HG02885 (cell line): ENCODE results near the gene KLHL3.
"Not testable (repeated sequence)": the region's sequence is repeated elsewhere in the genome, so short reads cannot be mapped to it uniquely, and the experiment has no call there.

Experiments
- ATAC-seq: cut with Tn5 transposase; IDR thresholded peaks from one replicate; pipeline ENCODE4 v1.9.1; 2021; ENCODE audit warnings: mild to moderate bottlenecking; ENCODE audit not compliant: unreplicated experiment, poor library complexity

The KLHL3 gene

GRCh38 chr5:137735555-137736284 is at the start of gene KLHL3:
Gene KLHL3 (minus strand): TSS chr5:137736089. CDS start chr5:137735646, 443 bp downstream.
- ATAC-seq = peak; percentile 54

- no peak for ATAC-seq
Measured at GRCh38 chr5:137782984-137783536, 47.2 kb upstream of the KLHL3 start.

GRCh38 chr5:137782055-137782454 is 46.2 kb upstream of the KLHL3 start:
- no peak for ATAC-seq

GRCh38 chr5:137778772-137779564 is 43.1 kb upstream of the KLHL3 start:
- ATAC-seq = no peak

- ATAC-seq = not testable (repeated sequence)
Measured at GRCh38 chr5:137767937-137768336, 32.0 kb upstream of the KLHL3 start.

GRCh38 chr5:137761566-137761965 is 25.7 kb upstream of the KLHL3 start:
- ATAC-seq = no peak

- ATAC-seq = no peak
Measured at GRCh38 chr5:137760719-137761516, 25.0 kb upstream of the KLHL3 start.

GRCh38 chr5:137760294-137760693 is 24.4 kb upstream of the KLHL3 start:
- ATAC-seq = no peak

- ATAC-seq = peak; percentile 40
Measured at GRCh38 chr5:137758715-137759306, 22.9 kb upstream of the KLHL3 start.

- no peak for ATAC-seq
Measured at GRCh38 chr5:137758121-137758520, 22.2 kb upstream of the KLHL3 start.

- ATAC-seq = no peak
Measured at GRCh38 chr5:137757634-137758033, 21.7 kb upstream of the KLHL3 start.

GRCh38 chr5:137754961-137755762 is 19.3 kb upstream of the KLHL3 start:
- ATAC-seq = peak; percentile 18

- ATAC-seq = peak; percentile 82
Measured at GRCh38 chr5:137754188-137754960, 18.5 kb upstream of the KLHL3 start, which contains the start of gene HNRNPA0. Gene HNRNPA0 (minus strand): TSS chr5:137754363. CDS start chr5:137754066, 297 bp downstream.

- ATAC-seq = peak; percentile 16
Measured at GRCh38 chr5:137753691-137754187, 17.9 kb upstream of the KLHL3 start.

GRCh38 chr5:137752905-137753690 is 17.2 kb upstream of the KLHL3 start:
- ATAC-seq = no peak

- ATAC-seq = no peak
Measured at GRCh38 chr5:137751869-137752491, 16.1 kb upstream of the KLHL3 start.

GRCh38 chr5:137750436-137750835 is 14.5 kb upstream of the KLHL3 start:
- no peak for ATAC-seq
